NT2/D1 (cell line): Measurements from ENCODE around the gene ZNF324.
"Not testable (repeated sequence)": the region's sequence is repeated elsewhere in the genome, so short reads cannot be mapped to it uniquely, and the experiment has no call there.

Source experiments
- SUZ12 ChIP-seq: IDR thresholded peaks from 2 replicates; pipeline ENCODE4 v1.6.1; 2011; ENCODE audit not compliant: insufficient read length, insufficient read depth; ENCODE audit errors: extremely low read depth
- YY1 ChIP-seq: IDR thresholded peaks from 2 replicates; pipeline ENCODE4 v1.6.1; 2011; ENCODE audit not compliant: insufficient read length, insufficient read depth

DNA sequence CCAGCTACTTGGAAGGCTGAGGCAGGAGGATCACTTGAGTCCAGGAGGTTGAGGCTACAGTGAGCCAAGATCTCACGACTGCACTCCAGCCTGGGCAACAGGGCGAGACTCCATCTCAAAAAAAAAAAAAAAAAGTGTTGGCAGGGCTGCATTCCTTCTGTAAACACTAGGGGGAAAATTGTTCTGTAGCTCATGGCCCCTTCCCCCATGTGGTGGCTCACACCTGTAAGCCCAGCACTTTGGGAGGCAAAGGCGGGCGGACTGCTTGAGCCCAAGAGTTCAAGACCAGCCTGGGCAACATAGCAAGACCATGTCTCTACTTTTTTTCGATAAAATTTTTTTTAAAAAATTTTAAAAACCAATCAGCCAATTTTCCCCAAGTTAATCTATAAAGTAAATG, 17.5 kb downstream of the ZNF324 start:
- TF ChIP-seq YY1, SUZ12: not testable (repeated sequence)
